ENCODE data around the gene KIAA0753. TPM values are rescaled to one million over a fixed set of nuclear protein-coding genes. Genes with fewer than 3 reads are reported as not detected.
A peak's percentile ranks its signal among the peaks of the same experiment; 100 is the strongest.

The KIAA0753 gene
- total RNA-seq (2014; rRNA removed; shearing (Covaris generic)): 10.0 and 14.7 TPM in 2 replicates

GRCh38 chr17:6640536-6641246, at the start of gene KIAA0753, which contains the start of gene TXNDC17:
Gene KIAA0753 (minus strand): TSS chr17:6640711. CDS start chr17:6635103, 5,608 bp downstream.
Gene TXNDC17 (plus strand): TSS chr17:6641060. CDS start chr17:6641083, 23 bp downstream.
- H3K4me1 ChIP-seq (replicated peaks): peaks cover 20% of the 10 kb centered on the region
- H3K9me3 ChIP-seq (replicated peaks): no peaks in the 10 kb centered on the region
- peak; percentile 93 to 96 for DNase-seq (ENCODE audit: low read depth in 1 of 2, low spot score in 2 of 2)
- H3K27me3 ChIP-seq (replicated peaks): no peaks in the 10 kb centered on the region
- peak within 1 kb of the TSS; percentile 62 for H3K4me3 ChIP-seq
- H3K36me3 ChIP-seq: peaks cover 42% of the 10 kb centered on the region
- H3K27ac ChIP-seq: peak within 1 kb of the TSS; percentile 80

- no peaks in the 10 kb centered on the region for H3K4me1 ChIP-seq (replicated peaks)
- no peaks in the 10 kb centered on the region for H3K36me3 ChIP-seq
- no peaks in the 10 kb centered on the region for H3K9me3 ChIP-seq (replicated peaks)
- no peak overlapping the region for H3K27ac ChIP-seq
- DNase-seq (ENCODE audit: low read depth in 1 of 2, low spot score in 2 of 2): no peak
- H3K27me3 ChIP-seq (replicated peaks): no peaks in the 10 kb centered on the region
- no peak overlapping the region for H3K4me3 ChIP-seq
These were observed 48.4 kb upstream of the KIAA0753 start for GRCh38 chr17:6688944-6689343.

DNA sequence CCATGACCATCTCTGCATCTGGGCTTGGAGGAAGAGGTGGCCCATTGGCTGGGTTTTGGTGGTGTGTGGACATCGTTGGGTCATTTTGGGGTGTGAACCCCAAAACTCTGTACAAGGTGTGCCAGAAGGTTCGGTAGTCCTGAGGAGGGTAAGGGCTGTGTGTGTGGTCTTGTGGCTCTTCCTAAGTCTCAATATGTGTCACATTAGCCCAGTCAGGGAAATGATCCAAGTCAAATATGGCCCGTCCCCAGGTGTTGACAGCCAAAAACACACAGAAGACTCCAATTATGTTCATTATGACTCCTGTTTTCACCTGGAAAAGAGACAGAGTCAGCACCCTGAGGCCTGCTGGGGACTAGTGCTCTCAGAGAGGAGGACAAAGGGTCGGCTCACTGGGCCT, 45.5 kb upstream of the KIAA0753 start:
- H3K27me3 ChIP-seq (replicated peaks): no peaks in the 10 kb centered on the region
- H3K36me3 ChIP-seq: no peaks in the 10 kb centered on the region
- no peak for DNase-seq (ENCODE audit: low read depth in 1 of 2, low spot score in 2 of 2)
- H3K27ac ChIP-seq: no peak overlapping the region
- H3K4me1 ChIP-seq (replicated peaks): no peaks in the 10 kb centered on the region
- H3K9me3 ChIP-seq (replicated peaks): no peaks in the 10 kb centered on the region
- H3K4me3 ChIP-seq: no peak overlapping the region

DNA sequence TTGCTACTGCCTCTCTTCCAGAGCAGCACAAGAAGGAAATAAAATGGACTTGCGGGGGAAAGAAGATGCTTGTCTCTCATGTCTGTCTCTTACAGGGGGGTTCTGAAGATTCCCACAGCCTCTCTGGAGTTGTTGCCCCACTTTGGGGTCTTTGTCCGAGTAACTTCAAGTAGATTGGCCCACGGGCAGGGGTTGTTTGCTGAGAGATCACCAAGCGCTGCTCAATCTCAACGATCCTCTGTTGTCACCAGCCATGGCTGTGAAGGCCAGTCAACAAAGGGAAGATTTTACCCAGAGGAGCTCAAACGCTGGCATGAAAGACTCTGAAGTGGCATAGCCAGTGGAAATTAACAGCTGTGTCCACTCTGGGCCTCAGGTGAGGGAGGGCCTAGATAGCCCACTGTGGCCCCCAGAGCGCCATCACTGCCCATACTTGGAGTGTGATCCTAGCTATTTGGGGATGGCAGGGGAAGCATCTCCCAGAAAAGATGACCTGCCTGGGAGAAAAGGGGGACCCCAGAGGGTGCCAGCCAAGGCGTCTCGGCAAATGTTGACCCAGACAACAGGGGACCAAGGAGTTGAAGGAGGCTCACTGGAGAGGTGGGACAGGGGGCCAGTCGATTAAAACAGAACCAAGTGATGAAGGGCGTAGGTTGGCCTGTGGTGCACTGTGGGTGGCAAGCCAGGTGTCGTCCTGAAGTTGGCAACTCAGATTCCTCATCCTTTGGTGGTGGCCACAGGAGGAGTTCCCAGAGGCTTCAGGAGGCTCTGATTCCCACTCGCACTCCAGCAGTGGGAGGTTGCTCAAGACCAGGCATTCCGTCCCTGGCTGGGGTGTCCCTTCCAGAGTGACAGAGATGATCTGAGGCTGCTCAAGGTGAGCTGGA, 44.6 kb upstream of the KIAA0753 start:
- Histone ChIP-seq H3K27ac (no peak overlapping the region), H3K4me3 (no peak overlapping the region), H3K27me3 (replicated peaks) (no peaks in the 10 kb centered on the region), H3K36me3 (no peaks in the 10 kb centered on the region), H3K9me3 (replicated peaks) (no peaks in the 10 kb centered on the region), H3K4me1 (replicated peaks) (no peaks in the 10 kb centered on the region)
- DNase-seq (ENCODE audit: low read depth in 1 of 2, low spot score in 2 of 2): no peak

DNA sequence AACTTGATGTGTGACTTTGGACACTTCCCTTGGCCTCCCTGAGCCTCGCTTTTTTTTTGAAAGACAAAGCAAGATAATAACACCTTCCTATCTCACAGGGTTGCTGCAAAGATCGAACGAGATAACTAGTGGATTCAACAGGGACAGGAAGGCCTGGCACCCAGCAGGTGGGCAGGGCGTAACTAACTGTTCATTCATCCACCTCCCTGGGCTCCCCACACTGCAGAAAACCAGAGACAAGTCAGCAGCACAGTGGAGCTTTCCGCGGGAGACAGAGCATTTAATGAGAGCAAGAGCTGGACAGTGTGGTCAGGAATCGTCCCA, 43.9 kb upstream of the KIAA0753 start:
- DNase-seq (ENCODE audit: low read depth in 1 of 2, low spot score in 2 of 2): no peak
- H3K27ac ChIP-seq: no peak overlapping the region
- no peaks in the 10 kb centered on the region for H3K9me3 ChIP-seq (replicated peaks)
- no peaks in the 10 kb centered on the region for H3K4me1 ChIP-seq (replicated peaks)
- H3K4me3 ChIP-seq: no peak overlapping the region
- H3K36me3 ChIP-seq: no peaks in the 10 kb centered on the region
- no peaks in the 10 kb centered on the region; the same call in 1 of the 2 replicates for H3K27me3 ChIP-seq (replicated peaks)

DNA sequence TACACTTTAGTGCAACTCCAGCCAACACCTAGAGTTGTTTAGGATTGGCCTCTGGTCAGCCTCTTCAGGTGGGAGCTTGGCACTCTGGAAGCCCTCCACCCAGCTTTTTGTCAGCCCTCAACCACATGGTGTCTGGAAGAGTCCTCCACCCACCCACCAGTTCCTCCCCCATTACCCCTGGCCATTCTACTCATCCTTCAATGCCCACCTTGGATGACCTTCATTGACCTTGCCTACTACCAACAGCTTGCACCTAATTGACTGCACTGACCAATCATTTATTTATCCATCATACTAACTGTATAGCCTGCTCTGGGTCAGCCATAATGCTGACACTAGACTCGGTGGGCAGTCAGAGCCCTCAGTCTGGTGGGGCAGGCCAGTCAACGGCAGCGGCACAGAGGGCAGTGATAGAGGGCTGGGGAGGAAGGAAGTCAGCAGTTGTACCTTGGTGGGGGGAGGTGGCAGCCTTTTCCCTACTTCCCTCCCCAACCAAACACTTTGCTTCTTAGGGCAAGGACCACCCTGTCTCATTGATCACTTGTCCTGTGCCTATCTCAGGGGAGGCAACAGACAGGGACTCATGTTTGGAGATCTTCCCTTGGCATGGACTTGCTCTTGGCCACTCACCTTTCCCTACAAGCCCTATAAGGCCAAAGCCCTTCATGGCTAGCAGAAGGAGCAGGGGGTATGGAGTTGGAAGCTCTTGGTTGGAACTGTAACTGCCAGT, 43.4 kb upstream of the KIAA0753 start:
- H3K27me3 ChIP-seq (replicated peaks): no peaks in the 10 kb centered on the region; the same call in 1 of the 2 replicates
- no peak overlapping the region for H3K4me3 ChIP-seq

GRCh38 chr17:6683081-6683684, 42.7 kb upstream of the KIAA0753 start:
- no peaks in the 10 kb centered on the region for H3K9me3 ChIP-seq (replicated peaks)
- no peaks in the 10 kb centered on the region for H3K36me3 ChIP-seq
- no peak for DNase-seq (ENCODE audit: low read depth in 1 of 2, low spot score in 2 of 2)

More for the DNA sequence above, 43.4 kb upstream of the KIAA0753 start:
- H3K36me3 ChIP-seq: no peaks in the 10 kb centered on the region
- no peak overlapping the region for H3K27ac ChIP-seq
- H3K9me3 ChIP-seq (replicated peaks): no peaks in the 10 kb centered on the region
- H3K4me1 ChIP-seq (replicated peaks): no peaks in the 10 kb centered on the region
- no peak for DNase-seq (ENCODE audit: low read depth in 1 of 2, low spot score in 2 of 2)

GRCh38 chr17:6682339-6682738, 41.8 kb upstream of the KIAA0753 start:
- H3K36me3 ChIP-seq: no peaks in the 10 kb centered on the region
- no peak for DNase-seq (ENCODE audit: low read depth in 1 of 2, low spot score in 2 of 2)
- no peak overlapping the region for H3K4me3 ChIP-seq
- H3K9me3 ChIP-seq (replicated peaks): no peaks in the 10 kb centered on the region
- H3K27me3 ChIP-seq (replicated peaks): no peaks in the 10 kb centered on the region; the same call in none of the 2 replicates
- no peak overlapping the region for H3K27ac ChIP-seq
- H3K4me1 ChIP-seq (replicated peaks): peaks cover 3% of the 10 kb centered on the region; the same call in 1 of the 2 replicates

More at GRCh38 chr17:6683081-6683684, 42.7 kb upstream of the KIAA0753 start:
- H3K4me3 ChIP-seq: no peak overlapping the region
- no peak overlapping the region for H3K27ac ChIP-seq
- no peaks in the 10 kb centered on the region for H3K4me1 ChIP-seq (replicated peaks)
- no peaks in the 10 kb centered on the region; the same call in 1 of the 2 replicates for H3K27me3 ChIP-seq (replicated peaks)

GRCh38 chr17:6681671-6682070, 41.2 kb upstream of the KIAA0753 start:
- H3K4me1 ChIP-seq (replicated peaks): peaks cover 7% of the 10 kb centered on the region; the same call in 1 of the 2 replicates
- no peak overlapping the region for H3K27ac ChIP-seq
- no peaks in the 10 kb centered on the region for H3K36me3 ChIP-seq
- no peaks in the 10 kb centered on the region; the same call in none of the 2 replicates for H3K27me3 ChIP-seq (replicated peaks)
- H3K9me3 ChIP-seq (replicated peaks): no peaks in the 10 kb centered on the region
- no peak for DNase-seq (ENCODE audit: low read depth in 1 of 2, low spot score in 2 of 2)
- H3K4me3 ChIP-seq: no peak overlapping the region

- no peaks in the 10 kb centered on the region for H3K9me3 ChIP-seq (replicated peaks)
- H3K36me3 ChIP-seq: no peaks in the 10 kb centered on the region
- H3K4me1 ChIP-seq (replicated peaks): peaks cover 7% of the 10 kb centered on the region; the same call in 1 of the 2 replicates
- H3K27me3 ChIP-seq (replicated peaks): no peaks in the 10 kb centered on the region; the same call in none of the 2 replicates
- H3K4me3 ChIP-seq: no peak overlapping the region
- H3K27ac ChIP-seq: no peak overlapping the region
- DNase-seq (ENCODE audit: low read depth in 1 of 2, low spot score in 2 of 2): no peak
These were observed 40.7 kb upstream of the KIAA0753 start for GRCh38 chr17:6681176-6681575.

DNA sequence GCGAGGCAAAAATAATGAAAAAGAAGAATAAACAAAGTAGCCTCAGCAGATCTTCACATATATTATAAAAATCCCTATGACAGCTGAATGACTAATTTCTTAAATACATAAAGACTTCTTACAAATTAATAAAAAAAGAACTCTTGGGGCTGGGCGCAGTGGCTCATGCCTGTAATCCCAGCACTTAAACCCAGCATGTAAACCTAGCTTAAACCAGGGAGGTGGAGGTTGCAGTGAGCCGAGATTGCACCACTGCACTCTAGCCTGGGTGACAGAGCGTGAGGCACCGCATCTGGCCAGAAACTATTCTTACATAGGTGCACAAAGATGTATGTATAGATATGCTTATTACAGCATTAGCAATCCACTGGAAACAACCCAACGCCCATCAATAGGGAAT, 38.7 kb upstream of the KIAA0753 start:
- Histone ChIP-seq H3K36me3 (no peaks in the 10 kb centered on the region), H3K4me3 (no peak overlapping the region), H3K27me3 (replicated peaks) (no peaks in the 10 kb centered on the region; the same call in none of the 2 replicates), H3K27ac (no peak overlapping the region), H3K9me3 (replicated peaks) (no peaks in the 10 kb centered on the region), H3K4me1 (replicated peaks) (peaks cover 7% of the 10 kb centered on the region; the same call in 1 of the 2 replicates)
- DNase-seq (ENCODE audit: low read depth in 1 of 2, low spot score in 2 of 2): no peak

DNA sequence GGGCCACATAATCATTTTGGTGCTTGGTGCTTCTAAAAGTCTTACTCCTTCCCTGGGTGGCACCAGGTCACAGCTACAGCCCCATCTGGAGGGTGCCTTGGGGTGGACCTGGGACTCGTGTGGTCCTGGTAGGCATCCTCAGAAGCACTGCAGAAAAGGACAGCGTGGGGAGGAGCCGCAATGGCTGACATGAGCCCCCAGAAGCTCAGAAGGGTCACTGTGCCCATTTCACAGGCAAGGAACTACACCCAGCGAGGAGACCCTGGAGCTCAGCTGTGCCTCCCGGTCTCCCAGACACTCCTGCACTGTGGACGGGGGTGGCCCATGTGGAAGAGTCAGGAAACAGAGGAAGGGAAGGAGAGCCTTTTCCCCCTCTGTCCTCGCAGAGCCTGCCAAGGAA, 37.4 kb upstream of the KIAA0753 start:
- no peaks in the 10 kb centered on the region for H3K9me3 ChIP-seq (replicated peaks)
- DNase-seq (ENCODE audit: low read depth in 1 of 2, low spot score in 2 of 2): no peak
- no peaks in the 10 kb centered on the region for H3K36me3 ChIP-seq
- no peaks in the 10 kb centered on the region; the same call in none of the 2 replicates for H3K27me3 ChIP-seq (replicated peaks)
- H3K4me3 ChIP-seq: no peak overlapping the region
- H3K4me1 ChIP-seq (replicated peaks): peaks cover 7% of the 10 kb centered on the region; the same call in 1 of the 2 replicates
- no peak overlapping the region for H3K27ac ChIP-seq

Data from SJSA1 (cell line).